Caco-2 (cell line): ENCODE results near the gene TMEM161A. TPM values are rescaled to one million over a fixed set of nuclear protein-coding genes. Genes with fewer than 3 reads are reported as not detected.

Experiments used
- BruUV-seq: library from RNA; stranded (reverse); fragments of 400-500 nt; replicated peaks from 2 replicates; lab custom pipeline; 2021; lab: Mats Ljungman, UMichigan
- CTCF ChIA-PET: fragments of 300-600 bp; sonication (Branson Sonifier 250); formaldehyde crosslinking; loops from one replicate; lab custom pipeline; 2022; ENCODE audit warnings: antibody characterized with exemption; lab: Charles Lee
- POLR2A ChIA-PET: fragments of 300-600 bp; sonication (Branson Sonifier 250); formaldehyde crosslinking; loops from one replicate; lab custom pipeline; 2022; ENCODE audit warnings: antibody characterized with exemption; lab: Charles Lee
- DNase-seq, 2 experiments: peaks; one replicate each; pipeline versions ENCODE4 v3.0.0 to v3.0.0-alpha.2; 2020 to 2022
- H3K27me3 ChIP-seq: replicated peaks from 2 replicates; pipeline ENCODE4 v1.6.0; 2011; ENCODE audit warnings: low read length; ENCODE audit not compliant: control insufficient read depth, insufficient read depth
- H3K36me3 ChIP-seq: 2 replicates; pipeline ENCODE4 v1.5.1; 2011; ENCODE audit warnings: low read length; ENCODE audit not compliant: control insufficient read depth, insufficient read depth
- H3K4me1 ChIP-seq: fragments of 250-450 bp; sonication (Bioruptor Pico); 2 replicates; pipeline ENCODE4 v1.5.1; 2020; ENCODE audit warnings: mild to moderate bottlenecking
- H3K4me3 ChIP-seq: 2 replicates; pipeline ENCODE4 v1.5.1; 2011; ENCODE audit warnings: low read depth, mild to moderate bottlenecking, control low read depth, low read length
- H3K9me3 ChIP-seq: fragments of 250-450 bp; sonication (Bioruptor Pico); 2 replicates; pipeline ENCODE4 v1.5.1; 2020; ENCODE audit warnings: mild to moderate bottlenecking, moderate library complexity
- H3K27ac Mint-ChIP-seq: one replicate; pipeline ENCODE4 v1.8.0; 2022; ENCODE audit warnings: mixed read lengths; ENCODE audit not compliant: unreplicated experiment
- H3K27me3 Mint-ChIP-seq: one replicate; pipeline ENCODE4 v1.8.0; 2022; ENCODE audit warnings: mixed read lengths; ENCODE audit not compliant: insufficient read depth, unreplicated experiment
- H3K36me3 Mint-ChIP-seq: one replicate; pipeline ENCODE4 v1.8.0; 2022; ENCODE audit warnings: mild to moderate bottlenecking, mixed read lengths; ENCODE audit not compliant: insufficient read depth, unreplicated experiment
- H3K4me1 Mint-ChIP-seq: one replicate; pipeline ENCODE4 v1.8.0; 2022; ENCODE audit warnings: low read depth, mixed read lengths; ENCODE audit not compliant: unreplicated experiment
- H3K4me3 Mint-ChIP-seq: one replicate; pipeline ENCODE4 v1.8.0; 2022; ENCODE audit warnings: mild to moderate bottlenecking, moderate library complexity, mixed read lengths; ENCODE audit not compliant: unreplicated experiment
- H3K9me3 Mint-ChIP-seq: one replicate; pipeline ENCODE4 v1.8.0; 2022; ENCODE audit warnings: mixed read lengths; ENCODE audit not compliant: unreplicated experiment
- intact Hi-C: fragments of 100-400 bp; cut with micrococcal nuclease; formaldehyde crosslinking; loops from one replicate; pipeline ENCODE4 v1.10.0; 2022; ENCODE audit not compliant: unreplicated experiment
- total RNA-seq: library from RNA; stranded (reverse); gene quantifications from 2 replicates; pipeline ENCODE4 v1.2.3, GENCODE V29; 2022
- TF ChIP-seq, protein P1 (sequence below), 2 experiments: fragments of 200-600 bp in 1 of 2; IDR thresholded peaks; 1 replicate in 1 of 2; 2 replicates in 1 of 2; pipeline versions ENCODE4 v1.5.1 to v1.8.0; 2011 to 2022; ENCODE audit warnings: antibody characterized with exemption in 1 of 2, control low read depth in 1 of 2, inconsistent platforms in 1 of 2, low read depth in 1 of 2, low read length in 1 of 2, mild to moderate bottlenecking in 1 of 2, moderate library complexity in 1 of 2; ENCODE audit not compliant: insufficient read depth in 1 of 2, severe bottlenecking in 1 of 2, unreplicated experiment in 1 of 2

TMEM161A gene
- total RNA-seq, 1 experiment from 2014 or later: 36.9 TPM

DNA sequence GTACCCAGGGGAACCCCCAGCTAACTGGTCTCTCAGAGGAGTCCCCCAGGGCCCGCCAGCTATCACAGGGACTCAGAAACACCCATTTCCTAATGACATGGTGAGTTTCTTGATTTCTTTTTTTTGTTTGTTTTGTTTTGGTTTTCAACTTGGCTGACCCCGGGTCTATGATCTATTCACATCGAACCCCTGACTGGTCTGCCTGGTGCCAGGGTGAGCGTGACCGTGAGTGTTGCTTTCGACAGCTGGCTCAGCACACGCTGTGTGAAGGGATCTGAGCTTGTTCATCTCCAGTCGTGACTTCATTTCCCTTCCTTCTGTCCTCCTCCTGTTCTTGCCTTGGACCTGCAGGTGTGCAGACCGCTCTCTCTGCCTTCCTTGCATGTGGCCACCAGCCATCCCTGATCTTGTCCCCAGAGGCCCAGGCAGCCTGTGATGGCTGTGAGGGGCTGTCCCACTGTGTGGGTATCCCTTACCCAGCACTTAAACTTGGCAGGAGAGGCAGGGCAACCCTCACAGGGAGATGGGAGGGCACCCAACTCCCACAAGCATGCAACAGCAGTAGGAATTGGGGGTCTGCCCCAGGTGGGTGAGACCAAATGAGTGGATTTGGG lies 26.2 kb downstream of the TMEM161A start:
- DNase-seq: no peak
- H3K36me3 Mint-ChIP-seq: peaks cover 6% of the 10 kb centered on the region
- no peak overlapping the region for H3K27ac Mint-ChIP-seq
- H3K36me3 ChIP-seq: no peaks in the 10 kb centered on the region
- ChIA-PET CTCF (interaction anchor here (0.6 kb wide), 1 partner anchor 427 kb away, joined by 3 read pairs; no protein-coding TSS in a partner anchor), POLR2A (no interaction called here)
- H3K9me3 Mint-ChIP-seq: no peaks in the 10 kb centered on the region
- H3K9me3 ChIP-seq: no peaks in the 10 kb centered on the region
- TF ChIP-seq, protein P1, sequence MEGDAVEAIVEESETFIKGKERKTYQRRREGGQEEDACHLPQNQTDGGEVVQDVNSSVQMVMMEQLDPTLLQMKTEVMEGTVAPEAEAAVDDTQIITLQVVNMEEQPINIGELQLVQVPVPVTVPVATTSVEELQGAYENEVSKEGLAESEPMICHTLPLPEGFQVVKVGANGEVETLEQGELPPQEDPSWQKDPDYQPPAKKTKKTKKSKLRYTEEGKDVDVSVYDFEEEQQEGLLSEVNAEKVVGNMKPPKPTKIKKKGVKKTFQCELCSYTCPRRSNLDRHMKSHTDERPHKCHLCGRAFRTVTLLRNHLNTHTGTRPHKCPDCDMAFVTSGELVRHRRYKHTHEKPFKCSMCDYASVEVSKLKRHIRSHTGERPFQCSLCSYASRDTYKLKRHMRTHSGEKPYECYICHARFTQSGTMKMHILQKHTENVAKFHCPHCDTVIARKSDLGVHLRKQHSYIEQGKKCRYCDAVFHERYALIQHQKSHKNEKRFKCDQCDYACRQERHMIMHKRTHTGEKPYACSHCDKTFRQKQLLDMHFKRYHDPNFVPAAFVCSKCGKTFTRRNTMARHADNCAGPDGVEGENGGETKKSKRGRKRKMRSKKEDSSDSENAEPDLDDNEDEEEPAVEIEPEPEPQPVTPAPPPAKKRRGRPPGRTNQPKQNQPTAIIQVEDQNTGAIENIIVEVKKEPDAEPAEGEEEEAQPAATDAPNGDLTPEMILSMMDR (IDR thresholded peaks at IDR 0.05; ENCODE audit: insufficient read depth in 1 of 2, low read depth in 1 of 2, low read length in 1 of 2, severe bottlenecking in 1 of 2, unreplicated experiment in 1 of 2): no peak
- H3K27me3 Mint-ChIP-seq: no peaks in the 10 kb centered on the region
- BruUV-seq: no TSS peak
- H3K27me3 ChIP-seq: no peaks in the 10 kb centered on the region
- no peaks in the 10 kb centered on the region for H3K4me1 Mint-ChIP-seq
- intact Hi-C loops: loop anchor here (2.0 kb wide), 2 partner anchors 57 to 115 kb away; no protein-coding TSS in a partner anchor
- no peaks in the 10 kb centered on the region for H3K4me1 ChIP-seq
- no peak overlapping the region for H3K4me3 ChIP-seq
- H3K4me3 Mint-ChIP-seq: no peak overlapping the region

DNA sequence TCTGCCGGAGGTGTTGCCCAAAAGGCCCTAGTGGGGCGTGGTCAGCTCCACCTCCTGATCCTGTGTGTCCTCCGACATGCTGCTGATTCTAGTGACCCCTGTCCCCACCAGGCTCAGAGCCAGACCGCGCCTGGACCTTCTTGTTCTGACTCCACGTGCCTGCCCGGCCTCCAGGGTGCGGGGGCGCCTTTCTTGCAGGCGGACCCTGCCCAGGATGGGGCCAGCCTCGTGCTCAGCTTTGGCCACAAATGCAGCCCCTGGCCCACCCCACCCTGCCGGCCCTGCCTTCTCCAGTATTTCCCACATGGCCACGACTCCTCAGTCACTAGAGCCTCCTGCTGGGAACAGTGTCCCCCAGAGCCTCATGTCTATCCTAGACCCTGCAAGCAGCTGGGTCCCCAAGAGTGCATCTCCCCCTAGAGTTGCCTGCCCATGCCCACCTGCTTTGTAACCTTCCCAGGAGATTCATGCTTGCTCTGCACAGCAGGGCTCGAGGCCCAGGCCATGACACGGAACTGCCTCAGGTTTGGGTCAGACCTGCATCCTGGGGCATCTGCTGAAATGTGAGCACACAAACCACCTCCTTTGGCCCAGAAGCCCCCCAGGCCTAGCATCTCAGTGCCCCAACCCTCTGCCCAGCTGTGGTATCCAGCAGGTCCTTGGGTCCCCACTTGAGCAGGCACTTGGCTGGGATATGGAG lies 27.0 kb downstream of the TMEM161A start:
- no peak for DNase-seq
- no peaks in the 10 kb centered on the region for H3K27me3 Mint-ChIP-seq
- no peak overlapping the region for H3K4me3 ChIP-seq
- H3K4me3 Mint-ChIP-seq: no peak overlapping the region
- H3K36me3 ChIP-seq: no peaks in the 10 kb centered on the region
- intact Hi-C loops: no loop called here
- no peaks in the 10 kb centered on the region for H3K9me3 ChIP-seq
- H3K27me3 ChIP-seq: no peaks in the 10 kb centered on the region
- BruUV-seq: no TSS peak
- POLR2A ChIA-PET: no interaction called here
- CTCF ChIA-PET: no interaction called here
- H3K4me1 ChIP-seq: no peaks in the 10 kb centered on the region
- H3K27ac Mint-ChIP-seq: no peak overlapping the region
- TF ChIP-seq, protein P1 (IDR thresholded peaks at IDR 0.05; ENCODE audit: insufficient read depth in 1 of 2, low read depth in 1 of 2, low read length in 1 of 2, severe bottlenecking in 1 of 2, unreplicated experiment in 1 of 2): no peak
- H3K4me1 Mint-ChIP-seq: no peaks in the 10 kb centered on the region
- no peaks in the 10 kb centered on the region for H3K9me3 Mint-ChIP-seq
- peaks cover 6% of the 10 kb centered on the region for H3K36me3 Mint-ChIP-seq

DNA sequence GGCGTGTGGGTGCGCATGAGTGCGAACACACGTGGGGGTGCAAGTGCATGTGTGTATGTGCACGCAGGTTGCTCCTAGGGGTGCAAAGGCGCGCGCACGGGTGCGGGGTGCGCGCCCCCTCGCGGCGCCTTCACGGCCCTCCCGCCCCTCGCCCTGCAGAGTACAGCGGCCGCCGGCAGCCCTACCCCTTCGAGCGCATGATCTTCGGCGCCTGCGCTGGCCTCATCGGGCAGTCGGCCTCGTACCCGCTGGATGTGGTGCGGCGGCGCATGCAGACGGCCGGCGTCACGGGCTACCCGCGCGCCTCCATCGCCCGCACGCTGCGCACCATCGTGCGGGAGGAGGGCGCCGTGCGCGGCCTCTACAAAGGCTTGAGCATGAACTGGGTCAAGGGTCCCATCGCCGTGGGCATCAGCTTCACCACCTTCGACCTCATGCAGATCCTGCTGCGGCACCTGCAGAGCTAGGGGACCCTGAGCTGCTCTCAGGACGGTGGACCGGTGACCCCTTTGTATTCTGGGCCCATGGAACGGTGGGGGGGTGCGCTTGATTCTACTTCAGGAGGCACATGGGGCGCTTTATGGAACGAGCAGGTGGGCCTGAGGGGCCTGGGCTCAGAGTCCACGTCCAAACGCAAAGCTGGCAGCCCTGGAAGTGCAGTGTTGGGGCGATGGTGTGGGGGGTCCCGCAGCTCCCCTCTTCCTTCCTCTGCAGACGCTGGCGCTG lies 27.7 kb downstream of the TMEM161A start:
- CTCF ChIA-PET: no interaction called here
- Histone ChIP-seq H3K36me3 (no peaks in the 10 kb centered on the region), H3K4me3 (no peak overlapping the region), H3K9me3 (no peaks in the 10 kb centered on the region), H3K27me3 (no peaks in the 10 kb centered on the region), H3K4me1 (peaks cover 6% of the 10 kb centered on the region; the same call in 1 of the 2 replicates)
- no peak for DNase-seq
- no peak overlapping the region for H3K27ac Mint-ChIP-seq
- H3K9me3 Mint-ChIP-seq: no peaks in the 10 kb centered on the region
- TF ChIP-seq, protein P1 (IDR thresholded peaks at IDR 0.05; ENCODE audit: insufficient read depth in 1 of 2, low read depth in 1 of 2, low read length in 1 of 2, severe bottlenecking in 1 of 2, unreplicated experiment in 1 of 2): peak; percentile 19 to 22
- no TSS peak for BruUV-seq
- H3K36me3 Mint-ChIP-seq: peaks cover 6% of the 10 kb centered on the region
- POLR2A ChIA-PET: no interaction called here
- no peaks in the 10 kb centered on the region for H3K4me1 Mint-ChIP-seq
- H3K4me3 Mint-ChIP-seq: no peak overlapping the region
- intact Hi-C loops: no loop called here
- no peaks in the 10 kb centered on the region for H3K27me3 Mint-ChIP-seq
